ENCODE data around the gene C1orf216.
A peak's percentile ranks its signal among the peaks of the same experiment; 100 is the strongest.
"Not testable (repeated sequence)": the region's sequence is repeated elsewhere in the genome, so short reads cannot be mapped to it uniquely, and the experiment has no call there.

The C1orf216 gene

DNA sequence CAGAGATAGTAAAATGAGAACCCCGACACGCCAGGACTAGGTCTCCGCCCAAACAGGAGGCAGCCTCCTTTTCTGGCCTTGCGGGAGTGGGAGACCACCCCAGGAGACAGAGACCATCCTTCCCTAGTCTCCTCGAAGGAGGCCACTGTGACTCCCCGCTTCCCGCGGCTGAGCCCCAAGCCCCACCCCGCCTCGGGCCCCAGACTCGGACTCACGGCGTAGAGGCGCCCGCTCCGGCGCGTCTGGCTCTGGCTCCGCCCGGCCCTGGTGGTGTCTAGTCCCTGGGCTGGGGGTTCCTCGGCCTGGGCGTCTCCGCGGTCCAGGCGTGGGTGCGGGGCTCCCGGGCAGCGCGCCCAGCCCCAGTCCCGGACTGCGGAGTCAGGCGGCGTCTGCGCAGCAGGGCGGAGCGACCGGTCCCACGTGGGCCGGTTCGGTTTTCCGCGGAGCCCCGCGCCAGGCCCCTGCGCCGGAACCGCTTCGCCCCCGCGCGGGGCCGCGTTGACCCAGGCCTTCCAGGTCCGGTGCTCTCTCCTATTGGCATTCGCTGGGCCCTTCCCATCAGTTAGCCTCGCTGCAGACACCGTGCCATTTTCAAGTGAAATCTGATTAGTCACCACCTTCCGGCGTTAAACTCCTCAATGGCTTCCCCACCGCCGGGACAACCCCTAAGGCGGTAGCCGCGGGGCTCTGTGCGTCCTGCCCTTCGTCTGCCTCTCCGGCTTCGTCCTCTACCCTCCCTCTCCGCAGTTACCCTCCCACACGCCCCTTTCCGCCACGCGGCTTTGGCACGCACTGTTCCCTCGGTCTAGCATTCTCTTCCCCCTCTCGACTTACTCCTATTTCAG is at the start of gene C1orf216:
Gene C1orf216, minus strand, starts transcription at position 393 of the 845 bp plus-strand sequence. CDS start 2,563 bp downstream, outside the sequence.
- DNase-seq: no peak

GRCh38 chr1:35764283-35764682 is 45.6 kb upstream of the C1orf216 start:
- no peak for DNase-seq

- no peak for DNase-seq
Observed at GRCh38 chr1:35763201-35763600, 44.5 kb upstream of the C1orf216 start.

DNA sequence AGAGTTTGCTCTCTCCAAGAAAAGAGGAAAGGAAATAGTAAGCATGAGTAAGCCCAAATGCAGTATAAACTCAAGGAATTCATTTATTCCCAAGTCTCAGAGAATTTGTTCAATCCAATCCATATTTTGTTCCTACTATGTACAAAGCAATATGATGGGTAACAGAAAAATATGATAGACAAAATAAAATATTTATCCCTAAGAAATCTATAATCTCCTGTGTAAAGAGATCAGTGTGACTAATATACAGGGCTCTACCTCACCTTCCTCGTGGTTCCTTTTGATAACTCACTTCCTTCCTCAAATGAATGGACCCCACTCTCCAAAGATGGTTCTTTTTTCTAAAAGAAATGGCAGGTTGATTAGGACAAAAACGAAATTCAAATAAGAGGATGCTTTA is 43.5 kb upstream of the C1orf216 start:
- no peak for DNase-seq

DNA sequence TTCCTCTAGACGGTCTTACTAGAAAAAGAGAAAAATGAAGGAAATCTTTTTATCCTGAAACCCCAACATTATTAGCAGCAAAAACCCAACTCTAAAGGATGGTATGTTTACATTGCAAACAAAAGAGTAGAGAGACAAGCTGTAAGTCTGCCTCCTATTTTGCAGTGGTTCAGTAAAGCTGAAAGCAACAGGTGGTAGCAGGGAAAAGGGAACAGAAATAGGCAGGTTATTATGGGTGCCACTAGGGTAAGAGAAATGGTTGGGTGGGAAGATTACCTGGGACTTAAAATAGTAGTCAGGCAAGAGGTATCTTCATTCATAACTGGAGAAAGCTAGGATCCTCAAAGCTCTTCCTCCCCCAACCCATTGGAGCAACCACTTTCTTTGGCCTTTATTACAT is 37.4 kb upstream of the C1orf216 start:
- no peak for DNase-seq

DNA sequence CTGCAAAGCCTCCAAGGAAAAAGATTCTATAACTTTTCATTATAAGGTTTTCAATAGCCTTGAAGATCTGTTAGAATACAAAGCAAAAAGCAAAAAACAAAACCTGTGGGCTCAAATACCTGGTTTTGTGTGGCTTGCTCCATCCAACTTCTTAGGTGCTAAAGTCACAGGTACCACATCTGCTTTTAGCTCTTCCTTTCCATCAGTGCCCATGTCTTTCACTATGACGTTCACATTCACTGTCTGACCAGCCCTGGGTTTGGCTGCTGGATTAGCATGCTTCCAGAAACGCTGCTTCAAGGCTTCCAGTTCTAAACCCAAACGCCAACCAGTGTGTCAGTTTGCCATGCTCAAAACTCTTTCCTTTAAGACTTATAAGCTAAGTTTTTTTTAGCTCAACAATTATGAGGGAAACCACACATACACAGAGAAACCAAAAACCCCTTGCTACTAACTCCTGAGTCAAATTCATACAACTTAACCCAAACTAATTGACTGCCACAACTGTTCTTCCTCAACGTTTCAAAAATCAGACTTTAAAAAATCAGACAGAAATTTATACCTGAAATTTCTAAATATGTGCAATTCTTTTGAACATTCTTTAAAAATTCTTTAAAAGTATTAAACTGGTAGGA is 35.1 kb upstream of the C1orf216 start:
- no peak for DNase-seq

DNA sequence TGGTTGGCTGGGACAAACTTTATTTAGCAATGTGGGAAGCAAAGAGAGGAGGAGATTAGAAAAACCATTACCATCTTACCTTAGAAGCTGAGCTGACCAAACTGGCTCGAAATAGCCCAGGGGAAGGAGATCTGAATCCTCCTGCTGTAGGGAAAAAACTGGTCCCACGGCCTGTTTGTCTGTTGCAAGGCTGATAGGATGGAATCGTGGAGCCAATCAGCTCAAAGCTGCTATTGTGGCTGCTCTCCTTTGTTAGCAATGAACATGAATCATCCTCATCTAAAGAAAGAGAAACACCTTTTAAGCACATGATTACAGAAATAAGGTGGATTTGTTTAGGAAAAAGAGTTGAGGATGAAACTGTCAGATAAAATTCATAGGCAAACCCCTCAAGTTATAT is 29.6 kb upstream of the C1orf216 start:
- no peak for DNase-seq

GRCh38 chr1:35745124-35745730 is 26.5 kb upstream of the C1orf216 start:
- DNase-seq: no peak

DNA sequence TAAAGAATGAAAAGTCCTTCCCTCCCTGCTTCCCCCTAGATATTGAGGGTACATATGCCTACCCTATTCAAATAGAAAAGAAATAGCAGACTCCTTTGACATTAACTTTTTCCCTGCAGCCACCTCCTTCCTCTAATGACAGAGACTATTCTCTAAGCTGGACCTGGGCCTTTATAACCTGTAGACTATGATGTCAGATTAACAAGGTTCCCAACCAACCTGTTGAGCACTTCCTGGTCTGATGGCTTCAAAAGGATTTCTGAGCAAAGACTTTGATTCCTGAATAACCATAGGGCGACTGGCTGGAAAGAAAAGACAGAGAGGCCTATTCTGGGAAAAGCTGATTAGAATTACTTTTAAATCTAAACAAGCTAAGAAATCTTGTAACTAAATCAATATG is 18.4 kb upstream of the C1orf216 start:
- DNase-seq: no peak

DNA sequence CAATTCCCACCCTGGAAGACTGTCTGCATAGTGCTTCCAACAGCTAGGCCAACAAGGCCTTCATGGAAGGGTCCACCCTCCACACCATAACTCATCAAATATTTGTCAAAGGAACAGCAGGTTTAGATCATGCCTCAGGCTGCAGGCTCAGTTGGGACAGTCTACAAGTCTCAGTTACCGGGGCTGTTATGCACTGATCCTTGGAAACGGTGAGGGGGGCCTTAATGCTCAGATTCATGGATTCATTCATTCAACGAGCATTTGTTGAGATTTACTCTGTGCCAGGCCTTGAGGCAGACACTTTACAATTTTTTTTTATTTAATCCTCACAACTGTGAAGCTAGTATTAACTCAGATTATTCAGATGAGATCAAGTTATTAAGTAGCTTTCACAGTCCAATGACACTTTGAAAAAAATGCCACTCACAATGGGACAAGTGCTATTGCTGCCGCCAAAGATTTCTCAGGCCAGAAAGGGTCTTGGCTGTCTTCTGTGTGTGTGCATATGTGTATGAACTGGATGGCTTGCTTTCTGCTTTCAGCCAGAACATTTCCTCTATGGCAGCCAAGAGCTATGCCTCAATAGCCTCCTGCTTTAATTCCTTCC is 8.9 kb upstream of the C1orf216 start:
- no peak for DNase-seq

GRCh38 chr1:35726450-35727433 is 8.1 kb upstream of the C1orf216 start:
- peak; percentile 51 for DNase-seq

DNA sequence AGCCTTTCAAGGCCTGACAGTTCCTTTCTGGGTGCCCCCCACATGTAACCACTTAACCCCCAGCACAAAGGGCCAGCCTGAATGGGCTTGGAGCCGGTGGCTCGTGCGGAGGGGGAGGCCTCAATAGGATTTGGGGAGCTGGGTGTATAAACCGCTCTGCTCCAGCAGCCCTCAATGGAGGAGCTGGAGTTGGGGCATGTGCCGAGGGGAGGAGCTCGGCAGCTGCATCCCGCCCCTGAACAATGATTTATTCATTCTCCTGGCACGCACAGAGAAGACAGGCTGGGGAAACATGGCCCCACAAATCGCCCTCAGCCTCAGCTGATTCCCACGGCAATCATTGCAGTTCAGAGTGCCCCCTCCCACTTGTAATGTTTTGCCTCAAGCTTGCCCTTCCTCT is 6.9 kb upstream of the C1orf216 start:
- DNase-seq: no peak

DNA sequence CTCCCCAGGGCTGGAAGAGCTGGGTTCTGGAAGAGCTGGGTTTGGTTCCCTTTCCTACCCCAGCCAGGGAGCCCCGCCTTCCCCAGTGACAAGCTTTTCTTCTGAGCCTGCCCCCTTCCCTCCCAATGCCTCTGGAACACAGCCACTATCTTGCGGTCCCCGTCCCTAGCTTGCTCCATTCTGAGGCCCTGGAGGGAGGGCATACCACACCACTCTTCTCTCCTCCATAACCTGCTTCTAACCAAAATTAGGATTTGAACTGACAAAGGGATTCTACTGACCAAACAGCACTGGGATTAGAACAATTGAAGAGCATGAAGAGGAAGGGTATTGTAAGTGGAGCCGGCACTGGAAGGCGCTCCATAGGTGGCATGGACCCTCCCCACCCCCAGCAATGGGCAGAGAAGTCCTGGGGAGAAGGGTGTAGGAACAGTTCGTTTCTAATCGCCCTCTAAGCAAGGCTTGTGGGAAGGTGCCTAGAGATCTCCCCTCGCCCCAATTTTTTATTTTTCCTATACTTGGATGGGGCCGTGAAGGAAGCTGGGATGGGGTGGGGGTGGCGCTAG is 690 bp downstream of the C1orf216 start:
- DNase-seq: no peak

- peak; percentile 76 for DNase-seq
Observed at GRCh38 chr1:35715568-35716002, 3.1 kb downstream of the C1orf216 start.

- no peak for DNase-seq
Observed at GRCh38 chr1:35714921-35715567, 3.6 kb downstream of the C1orf216 start.

DNA sequence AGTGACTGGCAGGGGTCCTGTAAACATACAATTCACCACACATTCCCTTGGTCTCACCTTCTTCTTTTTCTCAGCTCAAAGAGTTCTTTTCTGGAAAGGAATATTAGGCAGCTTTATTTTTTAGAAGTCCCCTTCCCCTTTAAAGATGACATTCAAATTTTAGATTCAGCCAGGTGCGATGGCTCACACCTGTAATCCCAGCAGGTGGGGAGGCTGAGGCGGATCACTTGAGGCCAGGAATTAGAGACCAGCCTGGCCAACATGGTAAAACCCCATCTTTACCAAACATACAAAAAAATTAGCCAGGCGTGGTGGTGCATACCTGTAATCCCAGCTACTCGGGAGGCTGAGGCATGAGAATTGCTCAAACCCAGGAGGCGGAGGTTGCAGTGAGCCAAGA is 7.6 kb downstream of the C1orf216 start:
- not testable (repeated sequence) for DNase-seq

DNA sequence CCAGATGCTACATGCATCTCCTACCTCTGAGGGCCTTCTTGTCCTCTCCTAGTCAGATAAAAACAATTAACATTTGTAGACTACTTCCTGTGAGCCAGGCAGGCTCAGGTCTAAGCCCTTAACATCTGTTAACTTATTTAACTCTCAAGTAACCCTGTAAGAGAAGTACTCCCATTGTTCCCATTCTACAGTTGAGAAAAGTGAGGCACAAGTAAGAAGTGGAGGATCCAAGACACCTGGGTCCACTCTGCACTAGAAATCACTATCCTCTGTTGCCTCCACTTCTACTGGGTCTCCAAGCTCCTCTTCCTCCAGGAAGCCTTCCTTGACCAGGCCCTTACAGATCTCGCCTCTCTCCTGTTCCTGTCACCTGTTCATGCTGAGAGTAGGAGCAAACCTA is 9.7 kb downstream of the C1orf216 start:
- no peak for DNase-seq

DNA sequence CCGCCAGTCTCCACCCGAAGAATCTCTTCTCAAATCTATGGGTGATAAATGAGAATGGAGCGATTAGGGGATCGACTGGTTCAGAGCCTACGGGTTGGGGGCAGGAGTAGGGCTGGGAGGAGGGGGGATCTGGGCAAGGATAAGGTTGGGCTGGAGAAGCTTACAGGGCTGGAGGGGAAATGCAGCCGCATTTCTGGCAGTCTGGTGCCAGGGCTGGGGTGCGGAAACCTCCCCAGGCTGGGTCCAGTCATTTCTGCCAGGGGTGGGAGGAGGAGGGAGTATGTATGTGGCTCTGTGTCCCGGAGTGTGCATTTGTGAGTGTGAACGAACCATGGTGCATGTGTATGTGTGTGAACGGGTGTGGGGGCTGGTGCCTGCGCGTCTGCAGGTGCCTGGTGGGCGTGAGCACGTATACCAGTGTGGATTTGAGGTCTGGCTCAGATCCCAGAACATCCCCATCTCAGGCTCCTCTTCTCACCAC is 10.2 kb downstream of the C1orf216 start:
- peak; percentile 82 for DNase-seq

DNA sequence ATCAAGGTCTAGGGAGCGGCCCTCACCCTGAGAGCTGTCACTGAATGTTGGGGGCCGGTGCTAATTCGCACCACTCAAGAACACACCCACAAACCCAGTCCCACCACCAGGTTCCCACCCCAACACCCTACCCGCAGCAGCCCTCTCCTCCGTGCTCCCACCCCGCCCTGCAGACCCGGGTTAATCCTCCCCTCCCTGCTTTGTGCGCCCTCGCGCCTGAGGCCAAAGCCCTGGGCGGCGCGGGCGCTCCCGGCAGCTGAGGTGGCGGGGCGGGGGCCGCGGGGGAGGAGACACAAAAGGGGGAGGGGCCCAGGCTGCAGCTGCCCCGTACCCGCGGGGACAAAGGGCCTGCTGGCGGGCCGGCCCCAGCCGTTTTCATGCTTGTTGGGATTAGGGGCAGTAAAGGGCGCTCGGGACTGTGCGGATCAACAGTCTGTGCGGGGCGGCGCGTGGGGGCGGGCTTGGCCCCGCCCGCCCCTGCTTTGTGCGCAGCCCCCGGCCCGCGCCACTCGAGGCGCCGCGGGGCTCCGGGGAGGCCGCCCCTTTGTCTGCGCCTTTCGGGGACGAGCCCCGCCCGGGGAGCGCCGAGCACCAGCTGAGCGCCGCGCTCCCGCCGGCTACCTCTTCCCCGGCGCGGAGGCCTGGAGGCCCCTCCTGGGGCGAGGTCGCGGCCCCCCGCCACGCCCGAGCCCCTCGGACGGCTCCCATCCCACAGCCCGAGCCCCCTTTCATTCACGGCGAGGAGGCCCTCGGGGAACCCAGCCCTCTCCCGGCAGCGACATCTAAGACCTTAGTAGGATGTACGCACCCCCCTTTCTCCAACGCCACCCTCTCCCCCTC is 10.9 kb downstream of the C1orf216 start:
- peak; percentile 79 for DNase-seq

All from NCI-H1092 (cell line).